Embryonic facial prominence (tissue), 1 donor: ENCODE results near the gene SNCA.

Source experiments
- DNase-seq: peaks from one replicate; pipeline ENCODE4 v3.0.0-alpha.2; 2016; ENCODE audit errors: extremely low spot score

The SNCA gene

GRCh38 chr4:89836897-89837384 is at the start of gene SNCA:
TSS of gene SNCA (minus strand) at chr4:89837161. CDS start at chr4:89835667, 1,494 bp downstream.
- peak; percentile 68 for DNase-seq

- DNase-seq = no peak
These were observed 42.3 kb upstream of the SNCA start for GRCh38 chr4:89879215-89879614.

GRCh38 chr4:89878611-89879010 is 41.6 kb upstream of the SNCA start:
- DNase-seq = no peak

GRCh38 chr4:89876548-89876947 is 39.6 kb upstream of the SNCA start:
- DNase-seq = no peak

GRCh38 chr4:89871211-89871610 is 34.2 kb upstream of the SNCA start:
- DNase-seq = no peak

GRCh38 chr4:89868999-89869589 is 32.1 kb upstream of the SNCA start:
- DNase-seq = no peak

- DNase-seq = no peak
These were observed 31.3 kb upstream of the SNCA start for GRCh38 chr4:89868276-89868675.

GRCh38 chr4:89863533-89863932 is 26.6 kb upstream of the SNCA start:
- no peak for DNase-seq

GRCh38 chr4:89860971-89861370 is 24.0 kb upstream of the SNCA start:
- DNase-seq = no peak

- DNase-seq = no peak
These were observed 18.3 kb upstream of the SNCA start for GRCh38 chr4:89855236-89855635.

GRCh38 chr4:89847571-89848325 is 10.8 kb upstream of the SNCA start:
- DNase-seq = no peak

- no peak for DNase-seq
These were observed 2.6 kb upstream of the SNCA start for GRCh38 chr4:89839558-89839957.

GRCh38 chr4:89837993-89838390 is 1.0 kb upstream of the SNCA start:
- DNase-seq = no peak

GRCh38 chr4:89837385-89837992 is 528 bp upstream of the SNCA start:
- no peak for DNase-seq

GRCh38 chr4:89836031-89836745 is 773 bp downstream of the SNCA start:
- DNase-seq = no peak

GRCh38 chr4:89835413-89835812 is 1.5 kb downstream of the SNCA start:
- no peak for DNase-seq

- no peak for DNase-seq
These were observed 2.3 kb downstream of the SNCA start for GRCh38 chr4:89834486-89835209.

- no peak for DNase-seq
These were observed 7.4 kb downstream of the SNCA start for GRCh38 chr4:89829470-89830138.

GRCh38 chr4:89823416-89823815 is 13.5 kb downstream of the SNCA start:
- no peak for DNase-seq

GRCh38 chr4:89821612-89822011 is 15.3 kb downstream of the SNCA start:
- no peak for DNase-seq

GRCh38 chr4:89820010-89820409 is 17.0 kb downstream of the SNCA start:
- no peak for DNase-seq
